GM12801 (cell line): ENCODE measurements around the gene FIGNL2.

Source experiments
- TF ChIP-seq, protein P1 (sequence below): IDR thresholded peaks from one replicate; pipeline ENCODE4 v1.5.1; 2011; ENCODE audit warnings: control low read depth; ENCODE audit not compliant: insufficient read length; ENCODE audit errors: extremely low read depth

Gene FIGNL2

GRCh38 chr12:51848326-51848727 is at the start of gene FIGNL2:
Gene FIGNL2, minus strand, starts transcription at chr12:51848718. Its CDS starts 26,305 bp downstream, at chr12:51822413.
- TF ChIP-seq, protein P1, sequence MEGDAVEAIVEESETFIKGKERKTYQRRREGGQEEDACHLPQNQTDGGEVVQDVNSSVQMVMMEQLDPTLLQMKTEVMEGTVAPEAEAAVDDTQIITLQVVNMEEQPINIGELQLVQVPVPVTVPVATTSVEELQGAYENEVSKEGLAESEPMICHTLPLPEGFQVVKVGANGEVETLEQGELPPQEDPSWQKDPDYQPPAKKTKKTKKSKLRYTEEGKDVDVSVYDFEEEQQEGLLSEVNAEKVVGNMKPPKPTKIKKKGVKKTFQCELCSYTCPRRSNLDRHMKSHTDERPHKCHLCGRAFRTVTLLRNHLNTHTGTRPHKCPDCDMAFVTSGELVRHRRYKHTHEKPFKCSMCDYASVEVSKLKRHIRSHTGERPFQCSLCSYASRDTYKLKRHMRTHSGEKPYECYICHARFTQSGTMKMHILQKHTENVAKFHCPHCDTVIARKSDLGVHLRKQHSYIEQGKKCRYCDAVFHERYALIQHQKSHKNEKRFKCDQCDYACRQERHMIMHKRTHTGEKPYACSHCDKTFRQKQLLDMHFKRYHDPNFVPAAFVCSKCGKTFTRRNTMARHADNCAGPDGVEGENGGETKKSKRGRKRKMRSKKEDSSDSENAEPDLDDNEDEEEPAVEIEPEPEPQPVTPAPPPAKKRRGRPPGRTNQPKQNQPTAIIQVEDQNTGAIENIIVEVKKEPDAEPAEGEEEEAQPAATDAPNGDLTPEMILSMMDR, result no peak

DNA sequence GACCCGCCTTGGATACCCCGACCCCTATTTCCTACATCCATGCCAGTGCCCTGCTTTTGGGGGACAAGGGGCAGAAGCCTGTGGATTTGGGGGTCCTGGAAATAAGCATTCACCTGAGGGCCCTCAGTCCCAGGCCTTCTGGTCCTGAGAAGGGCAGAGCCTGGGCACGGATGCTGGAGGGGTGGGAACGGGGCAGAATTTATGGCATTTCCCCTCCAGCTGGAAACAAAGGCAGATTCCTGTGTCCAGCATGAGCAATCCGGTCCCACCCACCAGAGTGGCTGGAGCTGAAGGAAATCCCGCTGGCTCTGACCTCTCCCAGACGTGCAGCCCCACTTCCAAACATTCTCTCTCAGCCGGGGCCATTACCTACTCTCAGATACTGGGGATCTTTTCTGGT is 48.7 kb upstream of the FIGNL2 start:
- TF ChIP-seq, protein P1, result no peak

DNA sequence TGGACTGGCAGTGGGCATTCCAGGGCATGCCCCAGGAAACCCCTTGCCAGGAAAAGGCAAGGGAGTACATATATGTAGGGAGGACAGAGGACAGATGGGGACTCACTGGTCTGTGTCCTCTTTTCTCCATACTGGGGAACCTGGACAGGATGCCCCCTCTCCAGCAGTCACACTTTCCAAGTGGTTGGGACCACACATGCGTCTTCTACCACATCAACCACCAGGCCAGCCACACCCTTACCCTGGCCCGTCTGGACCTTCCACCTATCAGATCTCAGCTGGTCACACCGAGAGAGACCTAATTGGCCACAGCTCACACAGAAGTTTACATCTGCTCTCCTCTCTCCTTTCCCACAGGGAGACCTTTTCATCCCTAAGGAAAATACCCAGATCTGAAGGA is 47.7 kb upstream of the FIGNL2 start:
- TF ChIP-seq, protein P1, result no peak

GRCh38 chr12:51895378-51896135 is 47.0 kb upstream of the FIGNL2 start:
- TF ChIP-seq, protein P1, result no peak

DNA sequence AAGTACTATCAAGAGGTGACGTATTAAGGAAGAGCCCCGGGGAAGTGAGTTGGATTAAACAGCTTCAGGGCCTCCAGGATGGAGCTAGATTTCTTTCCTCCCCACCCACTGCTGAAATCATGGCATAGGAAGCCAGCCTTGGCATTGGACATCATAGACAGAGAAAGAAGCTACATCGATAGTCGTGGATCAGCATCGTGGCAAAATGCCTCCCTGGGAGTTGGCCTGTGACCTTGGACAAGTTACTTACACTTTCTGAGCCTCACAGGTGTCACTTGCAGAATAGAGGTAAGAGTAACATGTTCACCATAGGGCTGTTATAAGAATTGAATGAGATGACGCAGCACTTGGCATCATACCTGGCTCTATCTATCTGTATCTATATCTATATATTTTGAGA is 45.3 kb upstream of the FIGNL2 start:
- TF ChIP-seq, protein P1, result no peak

DNA sequence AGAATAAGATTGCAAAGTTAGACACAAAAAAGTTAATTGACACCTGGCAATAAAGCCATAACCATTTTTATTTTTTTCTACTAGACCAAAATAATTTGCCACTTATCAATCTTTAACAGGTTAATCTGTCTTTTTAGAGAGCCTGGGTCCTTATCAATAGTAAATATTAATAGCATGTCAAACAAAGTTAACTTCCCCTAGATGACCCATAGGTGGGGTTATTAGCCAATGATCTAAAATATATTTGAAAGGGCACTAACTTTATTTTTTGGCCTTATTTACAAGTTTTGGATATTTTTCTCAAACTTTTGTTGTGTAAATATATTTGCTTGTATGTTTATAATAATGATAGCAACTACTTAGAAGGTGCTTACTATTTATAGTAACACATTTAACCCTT is 43.3 kb upstream of the FIGNL2 start:
- TF ChIP-seq, protein P1, result no peak

DNA sequence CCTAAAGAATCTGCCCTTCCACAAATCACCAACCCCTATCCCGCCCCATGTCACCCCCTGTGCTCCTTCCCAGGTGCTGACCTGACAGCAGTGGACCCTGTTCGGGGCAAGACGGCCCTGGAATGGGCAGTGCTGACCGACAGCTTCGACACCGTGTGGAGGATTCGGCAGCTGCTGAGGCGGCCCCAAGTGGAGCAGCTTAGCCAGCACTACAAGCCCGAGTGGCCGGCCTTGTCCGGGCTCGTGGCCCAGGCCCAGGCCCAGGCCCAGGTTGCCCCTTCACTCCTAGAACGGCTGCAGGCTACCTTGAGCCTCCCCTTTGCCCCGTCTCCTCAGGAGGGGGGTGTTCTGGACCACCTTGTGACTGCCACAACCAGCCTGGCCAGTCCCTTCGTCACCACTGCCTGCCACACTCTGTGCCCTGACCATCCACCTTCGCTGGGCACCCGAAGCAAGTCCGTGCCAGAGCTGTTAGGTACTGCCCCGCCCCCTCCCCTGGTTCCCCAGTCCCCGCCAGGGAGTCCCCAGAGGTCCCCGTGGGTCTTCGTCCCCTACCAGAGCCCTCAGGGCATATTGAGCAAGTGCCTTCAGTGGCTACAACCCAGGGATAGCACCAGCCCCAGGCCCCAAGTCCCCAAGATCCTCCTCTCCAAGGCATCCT is 42.1 kb upstream of the FIGNL2 start:
- TF ChIP-seq, protein P1, result no peak
